HUES64 (cell line): ENCODE results near the gene SLC11A1.

Source experiments
- H3K27ac ChIP-seq: 2 replicates; pipeline ENCODE4 v1.7.0; 2013; ENCODE audit warnings: low read depth, low read length, inconsistent platforms
- H3K27me3 ChIP-seq: 2 replicates; pipeline ENCODE4 v1.6.1; 2013; ENCODE audit warnings: mild to moderate bottlenecking, low read length; ENCODE audit not compliant: insufficient read depth
- H3K36me3 ChIP-seq: 2 replicates; pipeline ENCODE4 v1.6.1; 2013; ENCODE audit warnings: mild to moderate bottlenecking, low read length; ENCODE audit not compliant: insufficient read depth
- H3K4me1 ChIP-seq: 2 replicates; pipeline ENCODE4 v1.6.1; 2013; ENCODE audit warnings: mild to moderate bottlenecking, low read length, moderate library complexity; ENCODE audit not compliant: insufficient read depth
- H3K4me3 ChIP-seq: 2 replicates; pipeline ENCODE4 v1.5.1; 2013; ENCODE audit warnings: mild to moderate bottlenecking, low read length, moderate library complexity
- H3K9ac ChIP-seq: 2 replicates; pipeline ENCODE4 v1.6.1; 2013; ENCODE audit warnings: mild to moderate bottlenecking, low read depth, low read length
- H3K9me3 ChIP-seq: 2 replicates; pipeline ENCODE4 v1.6.1; 2013; ENCODE audit warnings: low read depth, low read length; ENCODE audit not compliant: insufficient read depth
- WGBS: fragments of 150-250, 120-280 bp; methylation state at CpG from one replicate; pipeline ENCODE4 v1.1.7; 2013; ENCODE audit warnings: missing lambda C conversion rate; 5-methylcytosine and 5-hydroxymethylcytosine counted together

Gene SLC11A1

GRCh38 chr2:218384975-218385374 lies 2.9 kb downstream of the SLC11A1 start:
- Histone ChIP-seq H3K36me3 (no peaks in the 10 kb centered on the region), H3K9me3 (no peaks in the 10 kb centered on the region), H3K4me1 (no peaks in the 10 kb centered on the region), H3K9ac (no peak overlapping the region), H3K27me3 (peaks cover 12% of the 10 kb centered on the region), H3K4me3 (no peak overlapping the region), H3K27ac (no peak overlapping the region)
- WGBS, result 91% methylated on average over 9 of the region's 9 CpGs

- 75% methylated on average over 20 of the region's 23 CpGs for WGBS
- Histone ChIP-seq H3K9ac (no peak overlapping the region; the same call in 1 of the 2 replicates), H3K9me3 (no peaks in the 10 kb centered on the region), H3K27me3 (peaks cover 12% of the 10 kb centered on the region), H3K4me1 (no peaks in the 10 kb centered on the region), H3K27ac (no peak overlapping the region), H3K4me3 (peak overlapping the region; percentile 61), H3K36me3 (no peaks in the 10 kb centered on the region)
These were observed 4.7 kb downstream of the SLC11A1 start for GRCh38 chr2:218386505-218387368.

- Histone ChIP-seq H3K36me3 (no peaks in the 10 kb centered on the region), H3K9me3 (no peaks in the 10 kb centered on the region), H3K9ac (peak overlapping the region; percentile 42; the same call in 1 of the 2 replicates), H3K4me3 (peak overlapping the region; percentile 61), H3K27ac (peak overlapping the region; percentile 34; the same call in 1 of the 2 replicates), H3K4me1 (no peaks in the 10 kb centered on the region), H3K27me3 (peaks cover 12% of the 10 kb centered on the region)
- WGBS, result 6% methylated on average over 38 of the region's 38 CpGs
These were observed 5.5 kb downstream of the SLC11A1 start for GRCh38 chr2:218387369-218388194.

- Histone ChIP-seq H3K9me3 (no peaks in the 10 kb centered on the region), H3K27ac (no peak overlapping the region)
- WGBS, result 91% methylated on average over 17 of the region's 17 CpGs
These were observed 7.5 kb downstream of the SLC11A1 start for GRCh38 chr2:218389333-218390150.

GRCh38 chr2:218391202-218391601 lies 9.1 kb downstream of the SLC11A1 start:
- WGBS, result 95% methylated on average over 23 of the region's 23 CpGs
- H3K27ac ChIP-seq, result no peak overlapping the region
- H3K9ac ChIP-seq, result no peak overlapping the region
- no peaks in the 10 kb centered on the region for H3K36me3 ChIP-seq
- no peaks in the 10 kb centered on the region for H3K9me3 ChIP-seq
- H3K4me1 ChIP-seq, result no peaks in the 10 kb centered on the region
- H3K27me3 ChIP-seq, result peaks cover 19% of the 10 kb centered on the region
- H3K4me3 ChIP-seq, result no peak overlapping the region

More at GRCh38 chr2:218389333-218390150, 7.5 kb downstream of the SLC11A1 start:
- no peaks in the 10 kb centered on the region for H3K36me3 ChIP-seq
- H3K9ac ChIP-seq, result no peak overlapping the region
- H3K4me3 ChIP-seq, result no peak overlapping the region
- H3K27me3 ChIP-seq, result peaks cover 12% of the 10 kb centered on the region
- H3K4me1 ChIP-seq, result no peaks in the 10 kb centered on the region

- H3K4me1 ChIP-seq, result peaks cover 6% of the 10 kb centered on the region
These were observed 10.4 kb downstream of the SLC11A1 start for GRCh38 chr2:218392459-218392858.

GRCh38 chr2:218392891-218393462 lies 10.9 kb downstream of the SLC11A1 start:
- H3K9ac ChIP-seq, result no peak overlapping the region

More at GRCh38 chr2:218392459-218392858, 10.4 kb downstream of the SLC11A1 start:
- 90% methylated on average over 5 of the region's 5 CpGs for WGBS
- H3K9me3 ChIP-seq, result no peaks in the 10 kb centered on the region
- no peak overlapping the region for H3K4me3 ChIP-seq
- H3K27me3 ChIP-seq, result peaks cover 19% of the 10 kb centered on the region
- H3K9ac ChIP-seq, result no peak overlapping the region
- no peak overlapping the region for H3K27ac ChIP-seq
- no peaks in the 10 kb centered on the region for H3K36me3 ChIP-seq

GRCh38 chr2:218393750-218394290 lies 11.7 kb downstream of the SLC11A1 start:
- Histone ChIP-seq H3K27ac (no peak overlapping the region), H3K9me3 (no peaks in the 10 kb centered on the region), H3K9ac (no peak overlapping the region), H3K27me3 (peaks cover 32% of the 10 kb centered on the region), H3K4me3 (no peak overlapping the region), H3K4me1 (peaks cover 6% of the 10 kb centered on the region), H3K36me3 (no peaks in the 10 kb centered on the region)
- 62% methylated on average over 8 of the region's 8 CpGs for WGBS

More at GRCh38 chr2:218392891-218393462, 10.9 kb downstream of the SLC11A1 start:
- no peaks in the 10 kb centered on the region for H3K9me3 ChIP-seq
- WGBS, result 84% methylated on average over 16 of the region's 16 CpGs
- no peaks in the 10 kb centered on the region for H3K36me3 ChIP-seq
- H3K4me1 ChIP-seq, result peaks cover 6% of the 10 kb centered on the region
- peaks cover 24% of the 10 kb centered on the region for H3K27me3 ChIP-seq
- H3K4me3 ChIP-seq, result no peak overlapping the region
- H3K27ac ChIP-seq, result no peak overlapping the region

- Histone ChIP-seq H3K36me3 (no peaks in the 10 kb centered on the region), H3K27me3 (peaks cover 39% of the 10 kb centered on the region), H3K27ac (no peak overlapping the region), H3K9me3 (no peaks in the 10 kb centered on the region), H3K4me1 (peaks cover 6% of the 10 kb centered on the region), H3K4me3 (no peak overlapping the region), H3K9ac (no peak overlapping the region)
- WGBS, result 85% methylated on average over 13 of the region's 13 CpGs
These were observed 12.4 kb downstream of the SLC11A1 start for GRCh38 chr2:218394298-218395089.

- Histone ChIP-seq H3K9ac (no peak overlapping the region), H3K36me3 (no peaks in the 10 kb centered on the region), H3K27ac (no peak overlapping the region), H3K4me1 (peaks cover 6% of the 10 kb centered on the region), H3K27me3 (peaks cover 40% of the 10 kb centered on the region), H3K4me3 (peak overlapping the region; percentile 80; the same call in 1 of the 2 replicates), H3K9me3 (no peaks in the 10 kb centered on the region)
- 83% methylated on average over 6 of the region's 6 CpGs for WGBS
These were observed 13.0 kb downstream of the SLC11A1 start for GRCh38 chr2:218395090-218395444.
